Activated effector memory CD4-positive, alpha-beta T cell treated with Interleukin-2 at 50 U/mL for 16 hours (primary cell): Measurements from ENCODE around the gene ZFAND2A.
A peak's percentile ranks its signal among the peaks of the same experiment; 100 is the strongest.
"Not testable (repeated sequence)": the region's sequence is repeated elsewhere in the genome, so short reads cannot be mapped to it uniquely, and the experiment has no call there.

ENCODE experiments used
- DNase-seq: peaks from one replicate; pipeline ENCODE4 v3.0.0-alpha.2; 2020

ZFAND2A gene, protein sequence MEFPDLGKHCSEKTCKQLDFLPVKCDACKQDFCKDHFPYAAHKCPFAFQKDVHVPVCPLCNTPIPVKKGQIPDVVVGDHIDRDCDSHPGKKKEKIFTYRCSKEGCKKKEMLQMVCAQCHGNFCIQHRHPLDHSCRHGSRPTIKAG

DNA sequence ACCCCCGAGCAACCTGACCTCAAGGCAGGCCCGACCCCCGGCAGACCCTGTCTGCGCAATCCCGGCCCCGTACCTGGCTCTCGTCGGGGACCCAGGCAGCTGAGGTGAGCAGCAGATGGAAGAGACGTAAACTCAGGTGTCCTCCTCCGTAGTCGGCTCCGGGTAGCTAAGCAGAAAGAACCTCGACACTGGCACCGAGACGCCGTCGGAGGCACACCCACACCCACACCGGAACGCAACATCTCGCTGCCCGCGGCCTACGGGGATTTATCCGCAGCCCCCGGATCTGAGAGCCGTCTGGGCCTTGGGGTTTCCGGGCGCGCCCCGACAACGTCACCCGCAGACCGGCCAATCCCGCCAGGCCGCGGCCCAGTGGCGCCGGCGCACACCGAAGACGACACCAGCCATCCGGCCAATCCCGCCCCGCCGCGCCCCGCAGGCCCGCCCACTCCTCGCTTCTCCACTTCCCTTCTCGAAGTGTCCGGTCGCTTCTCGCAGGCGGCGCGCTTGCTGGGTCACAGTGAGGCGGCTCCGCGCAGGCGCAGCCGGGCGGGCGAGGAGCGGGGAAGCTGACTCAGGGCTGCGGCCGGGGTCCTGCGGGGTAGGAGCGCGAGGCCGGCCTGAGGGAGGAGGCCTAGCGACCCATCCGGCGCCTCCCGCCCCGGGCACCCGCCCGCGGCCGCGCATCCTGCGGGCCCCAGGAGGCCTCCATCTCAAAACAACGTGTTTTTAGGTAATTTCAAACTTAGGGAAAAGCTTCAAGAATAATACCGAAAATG is at the start of gene ZFAND2A:
TSS of gene ZFAND2A (minus strand) at position 306 of the 779 bp plus-strand sequence. CDS start 1,984 bp downstream, outside the sequence.
- DNase-seq, result peak; percentile 98

DNA sequence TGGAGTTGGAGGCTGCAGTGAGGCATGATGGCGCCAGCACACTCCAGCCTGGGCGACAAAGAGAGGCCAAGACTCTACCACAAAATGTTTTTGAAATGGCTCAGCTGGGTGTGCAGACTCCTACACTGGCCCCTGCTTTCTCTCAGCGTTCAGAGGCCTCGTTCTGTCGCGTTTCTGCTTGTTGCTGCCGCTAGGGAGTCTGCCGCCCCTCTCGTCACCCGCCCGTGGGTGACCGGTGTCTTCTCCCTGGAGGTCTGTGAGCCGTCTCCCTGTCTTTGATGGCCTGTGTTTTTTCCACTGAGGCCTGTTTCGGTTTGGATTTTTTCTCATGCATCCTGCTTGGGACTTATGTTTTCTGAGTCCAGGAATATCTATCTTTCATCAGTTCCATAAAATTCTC is 49.1 kb upstream of the ZFAND2A start:
- DNase-seq, result no peak

DNA sequence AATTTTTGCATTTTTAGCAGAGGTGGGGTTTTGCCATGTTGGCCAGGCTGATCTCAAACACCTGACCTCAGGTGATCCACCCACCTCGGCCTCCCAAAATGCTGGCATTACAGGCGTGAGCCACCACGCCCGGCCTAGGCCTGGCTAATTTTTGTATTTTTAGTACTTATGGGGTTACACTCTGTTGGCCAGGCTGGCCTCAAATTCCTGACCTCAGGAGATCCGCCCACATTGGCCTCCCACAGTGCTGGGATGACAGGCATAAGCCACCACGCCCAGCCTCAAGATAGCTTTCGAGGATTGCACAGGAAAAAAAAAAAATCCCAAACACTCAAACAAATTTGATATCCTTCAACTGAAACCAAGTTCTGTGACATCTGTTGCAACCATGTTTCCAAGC is 45.7 kb upstream of the ZFAND2A start:
- not testable (repeated sequence) for DNase-seq

DNA sequence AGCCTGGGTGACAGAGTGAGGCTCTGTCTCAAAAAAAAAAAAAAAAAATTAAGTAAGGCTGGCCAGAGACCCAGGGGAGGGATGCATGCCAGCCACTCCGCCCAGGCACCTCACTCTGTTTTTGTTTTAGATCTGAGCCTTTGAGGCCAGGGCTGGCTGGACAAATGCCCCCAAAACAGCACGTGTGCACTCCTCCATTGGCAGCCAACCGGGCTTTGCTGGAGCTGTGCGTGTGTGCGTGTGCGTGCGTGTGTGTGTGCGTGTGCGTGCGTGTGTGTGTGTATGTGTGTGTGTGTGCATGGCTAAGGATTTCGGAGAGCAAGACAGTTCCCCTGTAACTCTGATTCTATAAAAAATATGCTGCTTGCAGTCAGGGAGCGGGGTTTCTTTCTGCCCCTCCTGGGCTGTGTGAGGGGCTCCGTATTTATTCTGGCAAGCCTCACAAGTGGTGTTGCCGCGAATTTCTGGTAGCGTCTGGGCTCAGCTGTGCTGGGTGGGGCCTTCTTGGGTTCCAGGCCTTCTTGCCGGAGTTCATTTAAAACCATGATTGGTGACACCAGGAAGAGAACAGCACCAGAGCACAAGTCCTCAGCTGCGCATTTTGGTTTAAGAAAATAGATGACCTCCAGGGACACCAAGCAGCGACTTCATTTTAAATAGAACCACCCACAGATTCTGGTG is 44.6 kb upstream of the ZFAND2A start:
- DNase-seq, result no peak

DNA sequence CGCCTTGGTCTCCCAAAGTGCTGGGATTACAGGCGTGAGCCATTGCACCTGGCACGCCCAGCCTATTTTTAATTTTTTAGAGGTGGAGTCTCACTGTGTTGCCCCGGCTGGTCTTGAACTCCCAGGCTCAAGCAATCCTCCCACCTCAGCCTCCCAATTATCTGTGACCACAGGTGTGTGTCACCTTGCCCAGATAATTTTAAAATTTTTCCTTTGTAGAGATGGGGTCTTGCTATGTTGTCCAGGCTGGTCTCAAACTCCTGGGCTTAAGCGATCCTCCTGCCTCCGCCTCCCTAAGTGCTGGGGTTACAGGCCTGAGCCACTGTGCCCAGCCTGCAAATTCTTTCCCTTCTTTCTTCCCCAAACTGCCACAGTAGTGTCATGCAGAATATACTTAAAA is 42.9 kb upstream of the ZFAND2A start:
- DNase-seq, result not testable (repeated sequence)

DNA sequence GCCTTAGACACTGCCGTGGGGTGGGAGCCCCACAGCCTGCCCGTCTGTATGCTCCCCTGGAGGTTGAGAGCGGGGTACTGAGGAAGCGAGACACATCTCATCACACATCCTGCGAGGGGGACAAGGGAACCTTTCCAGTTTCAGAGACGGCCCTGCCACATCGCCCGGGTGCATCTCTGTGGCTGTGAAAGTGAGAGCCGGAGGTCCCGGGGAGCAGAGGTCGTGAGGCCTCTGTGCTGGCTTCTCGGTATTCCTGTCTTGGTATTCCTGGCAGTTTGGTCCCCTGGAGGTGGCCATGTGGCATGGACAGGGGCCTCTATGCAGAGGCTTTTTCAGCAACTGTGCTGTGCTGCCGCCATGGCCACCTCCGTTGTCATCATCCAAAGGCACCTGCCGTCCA is 41.9 kb upstream of the ZFAND2A start:
- DNase-seq, result no peak

DNA sequence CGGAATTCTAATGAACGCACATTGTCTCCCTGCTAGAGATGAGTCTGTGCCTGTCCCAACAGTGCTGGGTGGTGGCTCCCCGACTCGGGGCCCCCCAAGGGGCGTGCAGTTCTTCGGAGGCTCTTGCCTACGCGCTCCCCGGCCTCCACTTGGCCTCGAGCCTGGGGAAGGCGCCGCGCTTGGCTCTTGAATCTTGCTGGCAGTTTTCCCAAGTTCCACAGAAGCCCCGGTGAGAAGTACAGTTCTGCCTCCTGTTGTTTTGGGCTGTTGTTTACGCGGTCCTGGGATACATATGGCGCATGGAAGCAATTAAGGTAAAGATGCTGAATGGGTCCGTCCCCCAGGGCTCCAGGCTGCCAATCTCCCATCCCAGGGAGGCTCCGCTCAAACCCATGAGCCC is 40.0 kb upstream of the ZFAND2A start:
- DNase-seq, result no peak

DNA sequence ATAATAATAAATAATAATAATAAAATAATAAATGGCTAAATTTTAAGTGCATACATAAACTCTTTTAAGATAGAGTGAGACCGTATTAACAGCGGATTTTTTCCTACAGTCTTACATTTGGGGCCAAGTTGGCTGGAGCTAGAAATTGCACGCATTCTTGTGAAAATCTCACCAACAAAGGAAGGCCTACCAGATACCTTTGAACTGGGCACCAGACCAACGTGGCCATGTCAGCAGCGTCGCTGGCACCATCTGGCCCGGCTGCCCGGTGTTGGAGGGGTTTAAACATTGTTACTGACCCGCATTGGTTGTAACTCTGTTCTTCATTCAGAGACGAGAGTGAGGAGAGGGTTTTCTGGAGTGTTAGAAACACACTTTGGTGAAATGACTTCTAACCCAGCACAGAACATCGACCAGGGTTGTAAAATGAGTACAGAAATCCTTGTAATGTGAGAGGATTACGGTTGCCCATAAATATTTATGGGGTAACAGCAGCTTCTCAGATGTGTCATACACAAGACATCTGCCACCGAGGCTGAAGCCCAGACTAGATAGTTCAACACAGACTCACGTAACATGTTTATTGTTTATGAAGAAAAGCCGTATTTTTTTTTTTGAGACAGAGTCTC is 38.1 kb upstream of the ZFAND2A start:
- no peak for DNase-seq

DNA sequence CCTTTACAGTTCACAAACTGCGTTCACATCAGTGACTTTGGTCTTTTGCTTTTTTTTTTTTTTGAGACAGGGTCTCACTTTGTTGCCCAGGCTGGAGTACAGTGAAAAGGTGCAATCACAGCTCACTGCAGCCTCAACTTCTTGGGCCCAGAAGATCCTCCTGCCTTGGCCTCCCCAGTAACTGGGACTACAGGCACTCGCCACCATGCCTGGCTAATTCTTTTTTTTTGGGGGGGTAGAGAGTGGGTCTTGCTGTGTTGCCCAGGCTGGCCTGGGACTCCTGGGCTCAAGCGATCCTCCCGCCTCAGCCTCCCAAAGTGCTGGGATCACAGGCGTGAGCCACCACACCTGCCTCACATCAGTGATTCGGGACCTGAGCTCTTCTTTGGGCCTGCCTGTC is 37.0 kb upstream of the ZFAND2A start:
- no peak for DNase-seq

DNA sequence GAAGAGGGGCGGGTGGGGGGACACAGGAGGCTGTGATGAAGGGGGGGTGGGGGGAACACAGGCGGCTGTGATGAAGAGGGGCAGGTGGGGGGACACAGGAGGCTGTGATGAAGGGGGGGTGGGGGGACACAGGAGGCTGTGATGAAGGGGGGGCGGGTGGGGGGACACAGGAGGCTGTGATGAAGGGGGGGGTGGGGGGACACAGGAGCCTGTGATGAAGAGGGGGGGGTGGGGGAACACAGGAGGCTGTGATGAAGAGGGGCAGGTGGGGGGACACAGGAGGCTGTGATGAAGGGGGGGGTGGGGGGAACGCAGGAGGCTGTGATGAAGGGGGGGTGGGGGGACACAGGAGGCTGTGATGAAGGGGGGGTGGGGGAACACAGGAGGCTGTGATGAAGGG is 36.4 kb upstream of the ZFAND2A start:
- DNase-seq, result not testable (repeated sequence)

DNA sequence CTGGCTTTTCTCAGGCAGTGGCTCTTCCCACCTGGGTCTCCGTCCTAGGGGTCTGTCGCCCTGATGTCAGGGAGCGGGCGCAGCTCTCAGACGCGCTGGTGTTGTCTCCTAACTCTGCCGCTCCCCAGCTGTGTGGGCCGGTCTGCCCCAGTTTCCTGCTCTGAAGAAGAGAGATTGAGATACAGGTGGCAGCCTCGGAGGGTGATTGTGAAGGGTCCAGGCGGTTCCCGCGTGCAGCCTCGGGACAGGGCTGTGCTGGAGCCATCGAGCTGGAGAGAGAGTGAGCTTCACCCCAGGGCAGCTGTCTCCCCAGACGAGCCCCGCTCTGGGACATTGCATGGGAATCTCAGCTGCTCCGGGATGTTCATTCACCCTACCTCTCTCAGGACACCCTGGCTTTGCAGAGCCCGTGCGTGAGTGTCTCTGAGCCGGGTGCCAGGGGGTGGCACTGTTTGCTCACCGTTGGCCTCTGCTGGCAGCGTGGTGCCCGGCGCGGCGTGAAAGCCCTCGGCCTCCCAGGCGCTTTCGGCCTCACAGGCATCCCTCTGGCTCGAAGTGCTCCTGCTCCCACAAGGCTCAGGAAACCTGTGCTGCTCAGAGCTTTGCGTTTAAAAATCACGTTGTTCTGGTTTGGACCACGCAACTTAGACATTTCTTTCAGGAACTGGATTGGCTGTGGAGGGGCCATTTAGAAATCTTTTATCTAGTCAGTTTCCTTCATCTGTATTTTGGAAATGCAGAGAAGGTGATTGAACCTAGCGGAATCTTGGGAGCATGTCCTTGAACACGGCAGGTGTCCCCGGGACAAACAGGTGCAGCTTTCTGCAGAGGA is 33.8 kb upstream of the ZFAND2A start:
- DNase-seq, result no peak

DNA sequence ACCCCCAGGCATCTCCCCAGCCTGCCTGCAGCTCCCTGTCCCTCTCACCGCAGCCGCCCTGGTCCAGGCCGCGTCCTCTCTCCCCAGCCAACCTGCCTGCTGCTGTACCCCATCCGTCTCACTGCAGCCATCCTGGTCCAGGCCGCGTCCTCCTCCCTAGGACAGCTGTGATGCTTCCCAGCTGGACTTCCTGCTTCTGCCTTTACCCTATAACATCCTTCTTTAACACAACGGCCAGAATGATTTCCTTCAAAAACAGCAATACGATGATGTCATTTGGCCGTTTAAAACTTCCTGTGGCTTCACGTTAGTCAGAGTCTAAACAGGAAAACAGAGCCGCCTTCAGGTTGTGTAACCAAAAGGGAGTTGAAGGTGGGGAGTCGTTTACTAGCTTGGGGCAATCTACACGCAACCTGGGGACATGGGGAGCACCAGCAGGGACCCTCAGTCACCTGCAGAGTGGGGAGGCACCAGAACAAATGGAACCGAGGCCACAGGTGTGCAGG is 32.2 kb upstream of the ZFAND2A start:
- no peak for DNase-seq

DNA sequence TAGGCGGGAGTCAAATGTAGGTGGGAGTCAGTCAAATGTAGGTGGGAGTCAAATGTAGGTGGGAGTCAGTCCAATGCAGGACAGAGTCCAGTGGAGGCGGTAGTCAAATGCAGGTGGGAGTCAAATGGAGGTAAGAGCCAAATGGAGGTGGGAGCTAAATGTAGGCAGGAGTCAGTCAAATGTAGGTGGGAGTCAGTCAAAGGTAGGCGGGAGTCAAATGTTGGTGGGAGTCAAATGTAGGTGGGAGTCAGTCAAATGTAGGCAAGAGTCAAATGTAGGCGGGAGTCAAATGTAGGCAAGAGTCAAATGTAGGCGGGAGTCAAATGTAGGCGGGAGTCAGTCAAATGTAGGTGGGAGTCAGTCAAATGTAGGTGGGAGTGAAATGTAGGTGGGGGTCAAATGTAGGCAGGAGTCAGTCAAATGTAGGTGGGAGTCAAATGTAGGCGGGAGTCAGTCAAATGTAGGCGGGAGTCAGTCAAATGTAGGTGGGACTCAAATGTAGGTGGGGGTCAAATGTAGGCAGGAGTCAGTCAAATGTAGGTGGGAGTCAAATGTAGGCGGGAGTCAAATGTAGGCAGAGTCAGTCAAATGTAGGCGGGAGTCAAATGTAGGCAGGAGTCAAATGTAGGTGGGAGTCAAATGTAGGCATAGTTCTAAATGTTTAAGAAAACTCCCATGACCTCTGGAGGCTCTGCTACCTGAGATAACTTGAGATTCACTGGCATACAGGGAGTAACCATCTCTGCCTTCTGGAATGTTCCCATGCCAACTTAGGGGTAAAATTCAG is 30.2 kb upstream of the ZFAND2A start:
- DNase-seq, result no peak

DNA sequence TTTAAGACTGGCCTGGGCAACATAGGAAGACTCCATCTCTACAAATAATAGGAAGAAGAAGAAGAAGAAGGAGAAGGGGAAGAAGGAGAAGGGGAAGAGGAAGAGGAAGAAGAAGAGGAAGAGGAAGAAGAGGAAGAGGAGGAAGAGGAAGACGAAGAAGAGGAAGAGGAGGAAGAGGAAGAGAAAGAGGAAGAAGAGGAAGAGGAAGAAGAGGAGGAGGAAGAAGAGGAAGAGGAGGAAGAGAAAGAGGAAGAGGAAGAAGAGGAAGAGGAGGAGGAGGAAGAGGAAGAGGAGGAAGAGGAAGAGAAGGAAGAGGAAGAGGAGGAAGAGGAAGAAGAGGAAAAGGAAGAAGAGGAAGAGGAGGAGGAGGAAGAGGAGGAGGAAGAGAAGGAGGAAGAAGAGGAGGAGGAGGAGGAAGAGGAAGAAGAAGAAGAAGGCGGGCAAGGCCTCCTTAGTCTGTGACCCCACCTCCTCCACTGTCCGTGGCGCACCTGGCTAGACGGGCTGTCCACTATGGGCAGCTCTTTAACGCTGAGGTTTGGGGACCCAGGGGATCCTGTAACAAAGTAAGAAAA is 28.8 kb upstream of the ZFAND2A start:
- no peak for DNase-seq

DNA sequence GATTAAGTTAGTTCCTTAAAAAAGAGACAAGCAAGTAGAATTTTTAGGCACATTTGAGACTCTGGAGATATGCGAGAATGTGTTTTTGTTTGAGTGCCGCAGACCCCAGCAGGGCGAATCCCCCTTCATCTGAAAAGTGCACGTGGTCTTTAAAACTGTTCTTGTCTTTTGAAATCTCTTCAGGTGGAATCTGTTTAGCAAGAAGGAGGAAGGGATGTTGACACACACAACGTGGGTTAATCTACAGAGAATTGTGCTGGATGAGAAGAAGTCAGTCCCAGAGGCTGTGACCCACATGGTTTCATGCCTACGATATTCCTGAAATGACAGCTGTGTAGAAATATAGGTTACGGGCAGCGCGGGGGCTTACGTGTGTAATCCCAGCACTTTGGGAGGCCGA is 27.1 kb upstream of the ZFAND2A start:
- no peak for DNase-seq

DNA sequence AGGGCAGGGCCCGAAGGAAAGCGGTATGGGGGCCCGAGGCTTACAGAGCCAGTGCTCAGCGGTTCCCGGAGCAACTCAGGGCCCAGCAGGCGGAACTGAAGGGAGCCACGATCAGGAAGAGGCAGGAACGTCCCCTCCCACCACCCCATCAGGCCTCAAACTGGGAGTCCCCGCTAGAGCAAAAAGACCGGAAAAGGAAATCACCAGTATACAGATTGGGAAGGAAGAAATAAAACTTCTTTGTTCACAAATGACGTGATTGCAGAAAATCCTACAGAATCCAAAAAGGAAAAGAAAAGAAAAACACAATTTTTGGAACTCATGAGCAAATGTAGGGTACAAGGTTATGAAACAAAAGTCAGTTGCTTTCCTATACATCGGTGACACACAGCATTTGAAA is 21.6 kb upstream of the ZFAND2A start:
- no peak for DNase-seq

DNA sequence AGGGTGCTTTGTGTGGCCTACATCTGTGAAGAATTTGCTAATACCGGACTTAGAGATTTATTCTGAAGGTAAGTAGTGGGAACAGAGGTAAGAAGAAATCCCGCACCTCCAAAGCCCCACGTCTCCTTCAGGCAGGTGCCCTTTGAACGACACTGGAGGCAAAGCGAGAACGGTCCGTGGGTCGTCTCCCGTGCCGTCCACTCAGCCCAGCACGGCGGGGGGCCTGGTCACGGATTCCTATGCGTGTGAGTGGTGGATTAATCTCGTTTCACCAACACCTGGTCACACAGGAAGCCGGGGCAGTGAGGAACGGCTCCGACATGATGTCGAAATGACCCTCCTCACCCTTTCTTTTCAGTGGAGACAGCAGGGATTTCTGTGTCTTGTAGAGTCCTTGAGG is 21.0 kb upstream of the ZFAND2A start:
- no peak for DNase-seq

DNA sequence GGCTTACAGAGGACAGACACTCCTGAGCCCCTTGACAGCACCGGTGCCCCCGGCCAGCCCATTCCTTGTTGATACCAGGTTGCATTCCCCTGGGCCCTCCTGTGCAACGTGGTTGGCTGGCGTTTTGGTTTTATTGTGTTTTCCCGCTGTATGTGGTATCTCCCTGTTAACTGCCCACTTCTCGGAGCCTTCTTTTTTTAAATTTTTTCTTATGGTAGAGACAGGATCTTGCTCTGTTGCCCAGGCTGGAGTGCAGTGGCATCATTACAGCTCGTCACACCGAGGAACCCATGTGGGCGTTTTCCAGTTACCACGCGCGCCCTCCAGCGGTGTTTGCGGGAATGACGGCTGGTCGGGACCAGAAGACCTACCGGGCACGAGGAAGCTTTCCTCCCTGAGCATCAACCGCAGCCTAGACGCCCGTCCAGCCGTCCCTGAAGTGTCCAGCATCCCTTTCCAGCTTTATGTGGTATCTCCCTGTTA is 16.9 kb upstream of the ZFAND2A start:
- peak; percentile 45 for DNase-seq

DNA sequence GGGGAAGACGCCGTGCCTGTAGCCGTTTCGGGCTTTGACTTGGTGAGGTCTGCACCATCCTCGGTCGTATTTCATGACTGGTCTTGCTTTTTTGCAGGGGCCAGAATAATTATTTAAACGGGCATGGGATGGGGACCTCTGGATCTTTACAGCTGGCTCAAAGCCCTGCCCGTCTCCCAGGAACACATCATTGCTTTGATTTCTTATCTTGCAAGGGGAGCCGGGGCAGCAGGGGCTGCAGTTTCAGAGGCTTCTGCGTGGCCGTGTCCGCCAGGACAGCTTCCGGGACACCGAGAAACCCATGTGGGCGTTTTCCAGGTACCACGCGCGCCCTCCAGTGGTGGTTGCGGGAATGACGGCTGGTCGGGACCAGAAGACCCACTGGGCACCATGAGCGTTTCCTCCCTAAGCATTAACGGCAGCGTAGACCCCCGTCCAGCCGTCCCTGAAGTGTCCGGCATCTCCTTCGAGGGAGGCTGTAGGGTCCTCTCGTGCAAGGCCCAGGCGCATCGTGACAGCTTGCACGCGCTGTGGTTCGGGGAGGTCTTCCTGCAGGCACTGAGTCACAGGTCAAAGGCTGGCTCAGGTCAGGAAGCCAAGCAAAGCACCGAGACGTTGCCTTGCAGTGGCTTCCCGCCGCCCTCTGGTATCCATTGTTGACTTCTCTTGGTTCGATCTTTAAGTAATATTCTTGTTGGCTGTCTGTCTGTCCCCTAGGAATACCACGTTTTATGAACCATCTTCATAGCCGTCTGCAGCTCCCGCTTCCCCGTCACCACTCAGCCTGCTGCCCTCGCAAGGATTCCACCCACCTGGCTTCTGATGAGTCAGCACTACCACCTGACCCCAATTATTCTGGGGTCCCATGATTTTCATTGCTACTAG is 16.2 kb upstream of the ZFAND2A start:
- peak; percentile 64 for DNase-seq

DNA sequence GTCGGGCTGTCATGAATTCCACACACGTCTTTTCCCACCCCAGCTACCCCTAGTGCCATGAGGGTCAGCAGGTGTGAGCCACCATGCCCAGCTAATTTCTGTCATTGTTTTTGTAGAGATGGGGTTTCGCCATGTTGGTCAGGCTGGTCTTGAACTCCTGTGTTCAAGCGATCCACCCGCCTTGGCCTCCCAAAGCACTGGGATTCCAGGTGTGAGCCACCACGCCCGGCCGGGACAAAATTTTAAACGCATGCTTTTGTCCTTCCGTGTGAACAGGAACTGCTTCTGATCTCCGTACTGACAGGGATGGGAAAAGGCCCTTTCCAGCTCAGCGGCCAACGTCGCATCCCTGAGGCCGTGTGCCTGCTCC is 15.6 kb upstream of the ZFAND2A start:
- DNase-seq, result no peak
